ENCODE data around the gene CENPN.

CENPN gene

GRCh38 chr16:81006813-81007695, at the start of gene CENPN, which contains the start of gene CMC2:
TSS of gene CENPN (plus strand) at chr16:81007214. CDS start at chr16:81011940, 4,726 bp downstream.
TSS of gene CMC2 (minus strand) at chr16:81006885. CDS start at chr16:80997394, 9,491 bp downstream.
- peak; percentile 93 for DNase-seq

GRCh38 chr16:80958284-80958683, 48.7 kb upstream of the CENPN start:
- DNase-seq: no peak

- no peak for DNase-seq
Measured at GRCh38 chr16:80962879-80963278, 44.1 kb upstream of the CENPN start.

GRCh38 chr16:80964351-80964750, 42.7 kb upstream of the CENPN start:
- no peak for DNase-seq

GRCh38 chr16:80966617-80967016, 40.4 kb upstream of the CENPN start:
- no peak for DNase-seq

GRCh38 chr16:80968386-80969113, 38.5 kb upstream of the CENPN start:
- no peak for DNase-seq

GRCh38 chr16:80969114-80969484, 37.9 kb upstream of the CENPN start:
- DNase-seq: no peak

GRCh38 chr16:80971819-80972218, 35.2 kb upstream of the CENPN start:
- no peak for DNase-seq

- no peak for DNase-seq
Measured at GRCh38 chr16:80972611-80973010, 34.4 kb upstream of the CENPN start.

GRCh38 chr16:80973991-80974390, 33.0 kb upstream of the CENPN start:
- no peak for DNase-seq

GRCh38 chr16:80974649-80975376, 32.2 kb upstream of the CENPN start:
- DNase-seq: no peak

- DNase-seq: no peak
Measured at GRCh38 chr16:80976946-80977345, 30.1 kb upstream of the CENPN start.

- DNase-seq: no peak
Measured at GRCh38 chr16:80981103-80981502, 25.9 kb upstream of the CENPN start.

- DNase-seq: no peak
Measured at GRCh38 chr16:80982646-80983045, 24.4 kb upstream of the CENPN start.

- DNase-seq: no peak
Measured at GRCh38 chr16:80984124-80984892, 22.7 kb upstream of the CENPN start.

- no peak for DNase-seq
Measured at GRCh38 chr16:80985611-80986010, 21.4 kb upstream of the CENPN start.

- DNase-seq: no peak
Measured at GRCh38 chr16:80986557-80986956, 20.5 kb upstream of the CENPN start.

GRCh38 chr16:80988756-80989155, 18.3 kb upstream of the CENPN start:
- no peak for DNase-seq

- no peak for DNase-seq
Measured at GRCh38 chr16:80989801-80990200, 17.2 kb upstream of the CENPN start.

GRCh38 chr16:80990577-80990976, 16.4 kb upstream of the CENPN start:
- DNase-seq: no peak

- no peak for DNase-seq
Measured at GRCh38 chr16:80990978-80991377, 16.0 kb upstream of the CENPN start.

- no peak for DNase-seq
Measured at GRCh38 chr16:80991792-80992430, 15.1 kb upstream of the CENPN start.
